Measurements from ENCODE around the gene KLHDC10. TPM values are rescaled to one million over a fixed set of nuclear protein-coding genes. Genes with fewer than 3 reads are reported as not detected.

KLHDC10 gene
- total RNA-seq, 1 experiment from 2014 or later, result 14.4 TPM

DNA sequence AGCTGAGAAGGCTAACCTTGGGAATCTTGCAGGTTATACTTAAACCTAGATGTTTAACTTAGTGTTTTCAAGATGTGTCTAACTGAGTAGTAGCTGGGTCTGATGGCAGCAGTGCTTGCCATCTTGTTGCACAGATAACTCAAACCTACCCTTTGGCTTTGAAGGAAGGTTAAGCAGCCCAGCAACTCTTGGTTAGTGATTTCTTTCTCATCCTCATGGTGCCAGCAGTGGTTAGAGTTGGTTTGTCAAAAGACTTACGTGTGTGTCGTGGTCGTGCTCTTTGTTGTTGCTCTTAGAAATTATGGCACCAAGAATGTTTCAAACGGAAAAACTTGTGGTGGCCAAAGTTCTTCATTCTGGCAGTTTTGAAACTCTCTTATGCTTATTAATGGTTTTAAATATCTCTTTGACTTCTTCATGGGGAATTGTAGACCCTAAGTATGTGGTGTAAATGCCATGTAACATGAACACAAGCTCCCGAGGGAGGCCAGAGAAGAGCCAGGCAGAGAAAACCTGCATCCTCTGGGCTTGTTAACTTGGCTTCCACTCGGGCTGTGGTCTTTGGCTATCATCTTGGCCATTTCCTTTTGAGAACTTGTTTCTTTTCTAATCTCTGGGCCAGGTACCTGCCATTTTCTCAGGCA is 61.0 kb downstream of the KLHDC10 start:
- DNase-seq (ENCODE audit: low spot score), result no peak
- Mint-ChIP-seq H3K36me3 (peaks cover 26% of the 10 kb centered on the region), H3K9me3 (no peaks in the 10 kb centered on the region), H3K27ac (no peak overlapping the region), H3K4me3 (no peak overlapping the region), H3K4me1 (peaks cover 17% of the 10 kb centered on the region), H3K27me3 (ENCODE audit: low read depth) (no peaks in the 10 kb centered on the region)
- no peak for ATAC-seq
- TF ChIP-seq, protein P1, sequence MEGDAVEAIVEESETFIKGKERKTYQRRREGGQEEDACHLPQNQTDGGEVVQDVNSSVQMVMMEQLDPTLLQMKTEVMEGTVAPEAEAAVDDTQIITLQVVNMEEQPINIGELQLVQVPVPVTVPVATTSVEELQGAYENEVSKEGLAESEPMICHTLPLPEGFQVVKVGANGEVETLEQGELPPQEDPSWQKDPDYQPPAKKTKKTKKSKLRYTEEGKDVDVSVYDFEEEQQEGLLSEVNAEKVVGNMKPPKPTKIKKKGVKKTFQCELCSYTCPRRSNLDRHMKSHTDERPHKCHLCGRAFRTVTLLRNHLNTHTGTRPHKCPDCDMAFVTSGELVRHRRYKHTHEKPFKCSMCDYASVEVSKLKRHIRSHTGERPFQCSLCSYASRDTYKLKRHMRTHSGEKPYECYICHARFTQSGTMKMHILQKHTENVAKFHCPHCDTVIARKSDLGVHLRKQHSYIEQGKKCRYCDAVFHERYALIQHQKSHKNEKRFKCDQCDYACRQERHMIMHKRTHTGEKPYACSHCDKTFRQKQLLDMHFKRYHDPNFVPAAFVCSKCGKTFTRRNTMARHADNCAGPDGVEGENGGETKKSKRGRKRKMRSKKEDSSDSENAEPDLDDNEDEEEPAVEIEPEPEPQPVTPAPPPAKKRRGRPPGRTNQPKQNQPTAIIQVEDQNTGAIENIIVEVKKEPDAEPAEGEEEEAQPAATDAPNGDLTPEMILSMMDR (IDR thresholded peaks at IDR 0.05), result no peak
- TF ChIP-seq, protein P2, sequence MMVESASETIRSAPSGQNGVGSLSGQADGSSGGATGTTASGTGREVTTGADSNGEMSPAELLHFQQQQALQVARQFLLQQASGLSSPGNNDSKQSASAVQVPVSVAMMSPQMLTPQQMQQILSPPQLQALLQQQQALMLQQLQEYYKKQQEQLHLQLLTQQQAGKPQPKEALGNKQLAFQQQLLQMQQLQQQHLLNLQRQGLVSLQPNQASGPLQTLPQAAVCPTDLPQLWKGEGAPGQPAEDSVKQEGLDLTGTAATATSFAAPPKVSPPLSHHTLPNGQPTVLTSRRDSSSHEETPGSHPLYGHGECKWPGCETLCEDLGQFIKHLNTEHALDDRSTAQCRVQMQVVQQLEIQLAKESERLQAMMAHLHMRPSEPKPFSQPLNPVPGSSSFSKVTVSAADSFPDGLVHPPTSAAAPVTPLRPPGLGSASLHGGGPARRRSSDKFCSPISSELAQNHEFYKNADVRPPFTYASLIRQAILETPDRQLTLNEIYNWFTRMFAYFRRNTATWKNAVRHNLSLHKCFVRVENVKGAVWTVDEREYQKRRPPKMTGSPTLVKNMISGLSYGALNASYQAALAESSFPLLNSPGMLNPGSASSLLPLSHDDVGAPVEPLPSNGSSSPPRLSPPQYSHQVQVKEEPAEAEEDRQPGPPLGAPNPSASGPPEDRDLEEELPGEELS (CRISPR knock-in tag; IDR thresholded peaks at IDR 0.05), result no peak
- TF ChIP-seq ZBTB21 (CRISPR knock-in tag; IDR thresholded peaks at IDR 0.05; ENCODE audit: borderline replicate concordance), result no peak
- TF ChIP-seq OVOL2 (CRISPR knock-in tag; IDR thresholded peaks at IDR 0.05; ENCODE audit: borderline replicate concordance), result no peak
- TF ChIP-seq ZNF396 (CRISPR knock-in tag; IDR thresholded peaks at IDR 0.05; ENCODE audit: borderline replicate concordance), result no peak
- no peak for TF ChIP-seq HMGXB4 (CRISPR knock-in tag; IDR thresholded peaks at IDR 0.05)
- TF ChIP-seq FOXK1 (CRISPR knock-in tag; IDR thresholded peaks at IDR 0.05), result no peak
- TF ChIP-seq, protein P3, sequence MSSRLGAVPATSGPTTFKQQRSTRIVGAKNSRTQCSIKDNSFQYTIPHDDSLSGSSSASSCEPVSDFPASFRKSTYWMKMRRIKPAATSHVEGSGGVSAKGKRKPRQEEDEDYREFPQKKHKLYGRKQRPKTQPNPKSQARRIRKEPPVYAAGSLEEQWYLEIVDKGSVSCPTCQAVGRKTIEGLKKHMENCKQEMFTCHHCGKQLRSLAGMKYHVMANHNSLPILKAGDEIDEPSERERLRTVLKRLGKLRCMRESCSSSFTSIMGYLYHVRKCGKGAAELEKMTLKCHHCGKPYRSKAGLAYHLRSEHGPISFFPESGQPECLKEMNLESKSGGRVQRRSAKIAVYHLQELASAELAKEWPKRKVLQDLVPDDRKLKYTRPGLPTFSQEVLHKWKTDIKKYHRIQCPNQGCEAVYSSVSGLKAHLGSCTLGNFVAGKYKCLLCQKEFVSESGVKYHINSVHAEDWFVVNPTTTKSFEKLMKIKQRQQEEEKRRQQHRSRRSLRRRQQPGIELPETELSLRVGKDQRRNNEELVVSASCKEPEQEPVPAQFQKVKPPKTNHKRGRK (CRISPR knock-in tag; IDR thresholded peaks at IDR 0.05; ENCODE audit: borderline replicate concordance), result no peak
- no peak for TF ChIP-seq CREM (CRISPR knock-in tag; IDR thresholded peaks at IDR 0.05)
- TF ChIP-seq TP53 (CRISPR knock-in tag; IDR thresholded peaks at IDR 0.05), result no peak
- no peak for TF ChIP-seq RELA (CRISPR knock-in tag; IDR thresholded peaks at IDR 0.05; ENCODE audit: borderline replicate concordance)
- TF ChIP-seq, protein P4, sequence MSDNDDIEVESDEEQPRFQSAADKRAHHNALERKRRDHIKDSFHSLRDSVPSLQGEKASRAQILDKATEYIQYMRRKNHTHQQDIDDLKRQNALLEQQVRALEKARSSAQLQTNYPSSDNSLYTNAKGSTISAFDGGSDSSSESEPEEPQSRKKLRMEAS (CRISPR knock-in tag; IDR thresholded peaks at IDR 0.05), result no peak
- no peak for TF ChIP-seq NFATC4 (CRISPR knock-in tag; IDR thresholded peaks at IDR 0.05)
- ChIA-PET POLR2A (no interaction called here), CTCF (interaction anchor here (1.0 kb wide), 1 partner anchor 10 kb away, joined by 3 read pairs; no protein-coding TSS in a partner anchor)

DNA sequence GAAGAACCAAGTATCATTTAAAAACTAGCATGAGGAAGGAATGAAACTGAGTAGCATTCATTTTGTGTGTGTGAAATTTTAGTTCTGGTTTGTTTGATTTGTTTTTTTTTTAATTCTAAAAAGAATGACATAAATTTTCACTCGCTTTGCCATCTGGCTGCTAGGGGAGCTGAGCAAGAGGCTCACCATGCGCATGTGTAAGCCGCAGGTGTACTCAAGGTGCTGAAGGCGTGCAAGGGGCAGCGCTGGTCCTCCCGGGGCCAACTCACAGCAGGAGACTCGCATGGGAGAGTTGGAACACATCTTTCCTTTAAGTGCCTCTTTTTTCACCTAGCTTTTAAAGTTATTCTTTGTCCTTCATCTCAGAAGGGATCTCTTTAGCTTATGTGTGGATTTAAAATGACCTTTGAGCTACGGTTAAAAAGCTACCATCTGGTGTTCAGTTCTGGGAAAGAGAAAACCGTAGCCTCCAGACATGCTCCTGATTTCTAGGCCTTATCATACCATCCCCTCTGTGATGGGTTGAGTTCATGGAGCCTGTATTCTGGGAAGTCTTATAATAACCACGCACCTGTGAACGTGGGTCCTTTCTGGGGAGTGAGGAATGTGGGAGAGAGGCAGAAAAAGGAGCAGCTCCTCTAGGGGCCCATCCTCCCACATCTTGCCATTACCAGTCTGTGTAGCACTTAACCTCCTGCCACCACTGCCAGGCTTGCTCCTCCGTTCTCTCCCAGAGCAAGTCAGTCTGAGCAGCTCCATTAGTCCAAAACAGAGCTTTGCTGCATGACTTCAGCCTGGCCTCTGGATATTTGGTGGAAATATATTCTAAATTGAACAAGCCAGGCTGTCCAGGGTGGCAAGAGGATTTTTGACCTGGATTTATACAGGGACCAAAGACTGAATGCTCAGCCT is 61.9 kb downstream of the KLHDC10 start:
- no peak overlapping the region for H3K4me3 Mint-ChIP-seq
- POLR2A ChIA-PET, result interaction anchor here (0.6 kb wide), 1 partner anchor 380 kb away, joined by 3 read pairs; no protein-coding TSS in a partner anchor
- H3K4me1 Mint-ChIP-seq, result peaks cover 17% of the 10 kb centered on the region
- no peaks in the 10 kb centered on the region for H3K27me3 Mint-ChIP-seq (ENCODE audit: low read depth)
- no peak for ATAC-seq
- CTCF ChIA-PET, result no interaction called here
- no peaks in the 10 kb centered on the region for H3K9me3 Mint-ChIP-seq
- DNase-seq (ENCODE audit: low spot score), result no peak
- H3K27ac Mint-ChIP-seq, result no peak overlapping the region
- H3K36me3 Mint-ChIP-seq, result peaks cover 21% of the 10 kb centered on the region
- TF ChIP-seq USF2 (CRISPR knock-in tag; IDR thresholded peaks at IDR 0.05), result no peak
- TF ChIP-seq, protein P5, sequence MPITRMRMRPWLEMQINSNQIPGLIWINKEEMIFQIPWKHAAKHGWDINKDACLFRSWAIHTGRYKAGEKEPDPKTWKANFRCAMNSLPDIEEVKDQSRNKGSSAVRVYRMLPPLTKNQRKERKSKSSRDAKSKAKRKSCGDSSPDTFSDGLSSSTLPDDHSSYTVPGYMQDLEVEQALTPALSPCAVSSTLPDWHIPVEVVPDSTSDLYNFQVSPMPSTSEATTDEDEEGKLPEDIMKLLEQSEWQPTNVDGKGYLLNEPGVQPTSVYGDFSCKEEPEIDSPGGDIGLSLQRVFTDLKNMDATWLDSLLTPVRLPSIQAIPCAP (CRISPR knock-in tag; IDR thresholded peaks at IDR 0.05), result no peak
- no peak for TF ChIP-seq NR2C2 (CRISPR knock-in tag; IDR thresholded peaks at IDR 0.05)
- no peak for TF ChIP-seq ERG (CRISPR knock-in tag; IDR thresholded peaks at IDR 0.05)
- TF ChIP-seq, protein P6, sequence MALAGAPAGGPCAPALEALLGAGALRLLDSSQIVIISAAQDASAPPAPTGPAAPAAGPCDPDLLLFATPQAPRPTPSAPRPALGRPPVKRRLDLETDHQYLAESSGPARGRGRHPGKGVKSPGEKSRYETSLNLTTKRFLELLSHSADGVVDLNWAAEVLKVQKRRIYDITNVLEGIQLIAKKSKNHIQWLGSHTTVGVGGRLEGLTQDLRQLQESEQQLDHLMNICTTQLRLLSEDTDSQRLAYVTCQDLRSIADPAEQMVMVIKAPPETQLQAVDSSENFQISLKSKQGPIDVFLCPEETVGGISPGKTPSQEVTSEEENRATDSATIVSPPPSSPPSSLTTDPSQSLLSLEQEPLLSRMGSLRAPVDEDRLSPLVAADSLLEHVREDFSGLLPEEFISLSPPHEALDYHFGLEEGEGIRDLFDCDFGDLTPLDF (CRISPR knock-in tag; IDR thresholded peaks at IDR 0.05), result no peak
- TF ChIP-seq CREB1 (CRISPR knock-in tag; IDR thresholded peaks at IDR 0.05), result no peak

Measured in WTC11 (cell line).